ENCODE results near the gene SCAI. TPM values are rescaled to one million over a fixed set of nuclear protein-coding genes. Genes with fewer than 3 reads are reported as not detected.
"Not testable (repeated sequence)": the region's sequence is repeated elsewhere in the genome, so short reads cannot be mapped to it uniquely, and the experiment has no call there.

The SCAI gene
- total RNA-seq, 1 donor from 2014 or later: 5.4 TPM

GRCh38 chr9:124964604-124965003 lies 178.7 kb downstream of the SCAI start:
- TF ChIP-seq CTCF (IDR thresholded peaks at IDR 0.05): no peak
- Mint-ChIP-seq H3K9me3 (ENCODE audit: low read depth) (no peaks in the 10 kb centered on the region), H3K36me3 (ENCODE audit: low read depth) (no peaks in the 10 kb centered on the region), H3K4me3 (ENCODE audit: unreplicated experiment) (no peak overlapping the region), H3K27ac (ENCODE audit: unreplicated experiment) (no peak overlapping the region), H3K4me1 (ENCODE audit: low read depth) (peaks cover 3% of the 10 kb centered on the region), H3K27me3 (ENCODE audit: low read depth) (no peaks in the 10 kb centered on the region)
- DNase-seq (ENCODE audit: low spot score): no peak

- no peaks in the 10 kb centered on the region for H3K9me3 Mint-ChIP-seq (ENCODE audit: low read depth)
- no peaks in the 10 kb centered on the region for H3K27me3 Mint-ChIP-seq (ENCODE audit: low read depth)
- no peak overlapping the region for H3K4me3 Mint-ChIP-seq (ENCODE audit: unreplicated experiment)
- H3K36me3 Mint-ChIP-seq (ENCODE audit: low read depth): no peaks in the 10 kb centered on the region
- peaks cover 3% of the 10 kb centered on the region for H3K4me1 Mint-ChIP-seq (ENCODE audit: low read depth)
- no peak for TF ChIP-seq CTCF (IDR thresholded peaks at IDR 0.05)
- DNase-seq (ENCODE audit: low spot score): no peak
- no peak overlapping the region for H3K27ac Mint-ChIP-seq (ENCODE audit: unreplicated experiment)
Measured at GRCh38 chr9:124964056-124964455, 179.3 kb downstream of the SCAI start.

- Mint-ChIP-seq H3K4me3 (ENCODE audit: unreplicated experiment) (no peak overlapping the region), H3K27ac (ENCODE audit: unreplicated experiment) (peak overlapping the region; percentile 57), H3K4me1 (ENCODE audit: low read depth) (no peaks in the 10 kb centered on the region), H3K27me3 (ENCODE audit: low read depth) (no peaks in the 10 kb centered on the region), H3K9me3 (ENCODE audit: low read depth) (no peaks in the 10 kb centered on the region), H3K36me3 (ENCODE audit: low read depth) (no peaks in the 10 kb centered on the region)
- no peak for DNase-seq (ENCODE audit: low spot score)
- no peak for TF ChIP-seq CTCF (IDR thresholded peaks at IDR 0.05)
Measured at GRCh38 chr9:124960409-124960752, 182.9 kb downstream of the SCAI start.

DNA sequence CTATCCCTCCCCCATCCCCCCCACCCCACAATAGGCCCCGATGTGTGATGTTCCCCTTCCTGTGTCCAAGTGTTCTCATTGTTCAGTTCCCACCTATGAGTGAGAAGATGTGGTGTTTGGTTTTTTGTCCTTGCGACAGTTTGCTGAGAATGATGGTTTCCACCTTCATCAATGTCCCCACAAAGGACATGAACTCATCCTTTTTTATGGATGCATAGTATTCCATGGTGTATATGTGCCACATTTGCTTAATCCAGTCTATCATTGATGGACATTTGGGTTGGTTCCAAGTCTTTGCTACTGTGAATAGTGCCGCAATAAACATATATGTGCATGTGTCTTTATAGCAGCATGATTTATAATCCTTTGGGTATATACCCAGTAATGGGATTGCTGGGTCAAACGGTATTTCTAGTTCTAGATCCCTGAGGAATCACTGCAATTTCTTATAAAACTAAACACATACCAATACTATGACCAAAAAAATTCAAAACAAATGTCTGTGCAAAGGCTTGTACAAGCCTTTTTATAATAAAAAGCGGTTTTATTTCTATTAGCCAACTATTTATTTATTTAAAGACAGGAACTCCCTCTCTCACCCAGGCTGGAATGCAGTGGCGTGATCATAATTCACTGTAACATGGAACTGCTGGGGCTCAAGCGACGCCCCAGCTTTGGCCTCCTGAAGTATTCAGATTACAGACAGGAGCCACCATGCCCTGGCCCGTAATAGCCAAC lies 183.5 kb downstream of the SCAI start:
- DNase-seq (ENCODE audit: low spot score); H3K4me1 Mint-ChIP-seq (ENCODE audit: low read depth); H3K9me3 Mint-ChIP-seq (ENCODE audit: low read depth); H3K4me3 Mint-ChIP-seq (ENCODE audit: unreplicated experiment); H3K27me3 Mint-ChIP-seq (ENCODE audit: low read depth); H3K36me3 Mint-ChIP-seq (ENCODE audit: low read depth): not testable (repeated sequence)
- peak overlapping the region; percentile 57 for H3K27ac Mint-ChIP-seq (ENCODE audit: unreplicated experiment)

DNA sequence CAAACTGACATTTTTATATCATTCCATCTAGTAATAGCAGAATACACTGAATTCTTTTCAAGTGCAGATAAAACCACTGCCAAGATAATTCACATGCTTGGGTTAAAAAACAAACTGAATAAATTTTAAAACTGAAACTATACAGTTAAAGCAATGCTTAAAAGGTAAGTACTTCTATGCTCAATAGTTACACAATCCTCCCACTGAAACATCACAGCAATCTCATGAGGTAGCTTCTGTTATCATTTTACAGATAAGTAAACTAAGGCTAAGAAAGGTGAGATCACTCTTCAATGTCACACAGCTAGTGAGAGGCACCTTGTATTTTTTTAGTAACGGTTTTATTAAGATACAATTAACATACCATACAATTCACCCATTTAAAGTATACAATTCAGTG lies 189.1 kb downstream of the SCAI start:
- DNase-seq (ENCODE audit: low spot score): no peak
- Mint-ChIP-seq H3K4me1 (ENCODE audit: low read depth) (no peaks in the 10 kb centered on the region), H3K27me3 (ENCODE audit: low read depth) (no peaks in the 10 kb centered on the region), H3K9me3 (ENCODE audit: low read depth) (no peaks in the 10 kb centered on the region), H3K4me3 (ENCODE audit: unreplicated experiment) (no peak overlapping the region), H3K36me3 (ENCODE audit: low read depth) (no peaks in the 10 kb centered on the region), H3K27ac (ENCODE audit: unreplicated experiment) (no peak overlapping the region)
- TF ChIP-seq CTCF (IDR thresholded peaks at IDR 0.05): no peak

- Mint-ChIP-seq H3K4me3 (ENCODE audit: unreplicated experiment) (no peak overlapping the region), H3K27me3 (ENCODE audit: low read depth) (no peaks in the 10 kb centered on the region), H3K4me1 (ENCODE audit: low read depth) (no peaks in the 10 kb centered on the region), H3K27ac (ENCODE audit: unreplicated experiment) (no peak overlapping the region), H3K9me3 (ENCODE audit: low read depth) (no peaks in the 10 kb centered on the region), H3K36me3 (ENCODE audit: low read depth) (no peaks in the 10 kb centered on the region)
- TF ChIP-seq CTCF (IDR thresholded peaks at IDR 0.05): no peak
- DNase-seq (ENCODE audit: low spot score): no peak
Measured at GRCh38 chr9:124950050-124950718, 193.1 kb downstream of the SCAI start.

All from chondrocyte (in vitro differentiated cells).